Tibial nerve (tissue), 4 donors: ENCODE results near the gene BICRAL. TPM values are rescaled to one million over a fixed set of nuclear protein-coding genes. Genes with fewer than 3 reads are reported as not detected.

Experiments
- DNase-seq, 2 donors: peaks; one replicate each; pipeline ENCODE4 v3.0.0-alpha.2; 2019; ENCODE audit warnings: low spot score in 2 of 2
- H3K27ac ChIP-seq, 4 donors: fragments of 200-600 bp; sonication (generic) in 3 of 4; one replicate each; pipeline ENCODE4 v1.5.1; 2017 to 2019; ENCODE audit warnings: mild to moderate bottlenecking in 1 of 4
- H3K27me3 ChIP-seq, 2 donors: fragments of 200-600 bp; sonication (generic) in 1 of 2; one replicate each; pipeline versions ENCODE4 v1.5.1 to v1.6.0; 2017 to 2019
- H3K36me3 ChIP-seq, 3 donors: fragments of 200-600 bp; sonication (generic); one replicate each; pipeline ENCODE4 v1.5.1; 2018 to 2019
- H3K4me1 ChIP-seq, 4 donors: fragments of 200-600 bp; sonication (generic) in 3 of 4; one replicate each; pipeline ENCODE4 v1.5.1; 2017 to 2019
- H3K4me3 ChIP-seq, 4 donors: fragments of 200-600 bp; sonication (generic) in 3 of 4; one replicate each; pipeline ENCODE4 v1.5.1; 2017 to 2019; ENCODE audit warnings: mild to moderate bottlenecking in 1 of 4, moderate library complexity in 1 of 4
- H3K9me3 ChIP-seq, 4 donors: fragments of 200-600 bp; sonication (generic) in 3 of 4; one replicate each; pipeline ENCODE4 v1.5.1; 2017 to 2019
- CTCF ChIP-seq, 5 experiments: fragments of 200-600 bp in 3 of 5; fragments of 450-650 bp in 2 of 5; sonication (generic) in 3 of 5; IDR thresholded peaks; one replicate each; pipeline ENCODE4 v1.5.1; 2016 to 2019; ENCODE audit warnings: antibody characterized with exemption in 5 of 5, mild to moderate bottlenecking in 3 of 5, moderate library complexity in 2 of 5
- EP300 ChIP-seq, 2 donors: sonication (generic); formaldehyde crosslinking; IDR thresholded peaks; one replicate each; pipeline ENCODE4 v1.6.1; 2017; ENCODE audit warnings: antibody characterized with exemption in 2 of 2, mild to moderate bottlenecking in 1 of 2
- POLR2A ChIP-seq, 2 donors: fragments of 450-650 bp; IDR thresholded peaks; one replicate each; pipeline ENCODE4 v1.6.1; 2017; ENCODE audit warnings: antibody characterized with exemption in 2 of 2, mild to moderate bottlenecking in 2 of 2, moderate library complexity in 2 of 2
- WGBS, 2 donors: methylation state at CpG; one replicate each; pipeline ENCODE4 v1.1.5; 2018; 5-methylcytosine and 5-hydroxymethylcytosine counted together
- total RNA-seq, 4 donors: library from RNA; depleted of rRNA; stranded (reverse); fragments of >200 nt; gene quantifications; one replicate each; pipeline ENCODE4 v1.1.0, GENCODE V29; 2016

BICRAL gene
- total RNA-seq, 4 donors from 2014 or later, result 17.1 to 25.1 (median 23.2) TPM

- TF ChIP-seq EP300 (IDR thresholded peaks at IDR 0.05) (no peak), POLR2A (IDR thresholded peaks at IDR 0.05) (no peak), CTCF (IDR thresholded peaks at IDR 0.05) (no peak)
- Histone ChIP-seq H3K27ac (no peak overlapping the region), H3K4me3 (no peak overlapping the region), H3K27me3 (no peaks in the 10 kb centered on the region), H3K9me3 (no peaks in the 10 kb centered on the region), H3K4me1 (no peaks in the 10 kb centered on the region), H3K36me3 (peaks cover 3 to 92% (median 34%) of the 10 kb centered on the region in 3 donors)
- DNase-seq, result no peak
- WGBS, 2 donors, result 83 to 85% methylated on average over 8 of the region's 8 CpGs
Measured at GRCh38 chr6:42864602-42865001, 82.8 kb downstream of the BICRAL start.

DNA sequence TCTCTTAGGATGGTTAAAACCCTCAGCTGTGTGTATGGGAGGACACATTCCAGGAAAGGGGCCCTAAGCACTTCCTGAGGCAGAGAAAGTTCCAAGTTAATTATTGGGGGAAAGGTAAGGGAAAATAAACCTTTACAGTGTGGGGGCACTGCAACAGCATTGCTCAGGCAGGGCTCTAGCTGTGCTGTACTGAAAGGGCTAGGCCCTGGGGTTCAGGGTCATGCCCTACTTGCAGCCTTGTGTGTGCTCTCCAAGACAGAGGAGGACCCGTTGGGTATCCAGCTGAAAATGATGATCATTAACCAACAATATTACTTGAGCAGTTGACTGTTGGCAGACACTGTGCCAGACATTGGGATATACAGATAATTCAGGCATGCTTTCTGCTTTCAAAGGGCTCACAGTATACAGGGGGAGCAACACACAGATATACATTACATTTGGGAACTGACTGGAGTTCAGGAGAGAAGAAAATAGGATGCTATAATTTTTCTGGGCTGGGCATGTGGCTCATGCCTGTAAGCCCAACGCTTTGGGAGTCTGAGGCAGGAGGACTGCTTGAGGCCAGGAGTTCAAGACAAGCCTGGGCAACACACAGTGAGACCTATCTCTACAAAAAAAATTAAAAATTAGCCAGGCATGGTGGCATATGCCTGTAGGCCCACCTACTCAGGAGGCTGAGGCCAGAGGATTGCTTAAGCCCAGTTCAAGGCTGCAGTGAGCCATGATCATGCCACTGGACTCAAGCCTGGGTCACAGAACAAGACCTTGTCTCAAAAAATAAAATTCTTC lies 88.5 kb downstream of the BICRAL start:
- DNase-seq, result no peak
- Histone ChIP-seq H3K27ac (no peak overlapping the region), H3K9me3 (no peaks in the 10 kb centered on the region), H3K4me3 (no peak overlapping the region), H3K36me3 (peaks cover 0 to 42% (median 2%) of the 10 kb centered on the region in 3 donors), H3K4me1 (no peaks in the 10 kb centered on the region), H3K27me3 (no peaks in the 10 kb centered on the region)
- WGBS, 2 donors, result 61 to 73% methylated on average over 2 of the region's 2 CpGs
- TF ChIP-seq EP300 (IDR thresholded peaks at IDR 0.05) (no peak), CTCF (IDR thresholded peaks at IDR 0.05) (no peak), POLR2A (IDR thresholded peaks at IDR 0.05) (no peak)

DNA sequence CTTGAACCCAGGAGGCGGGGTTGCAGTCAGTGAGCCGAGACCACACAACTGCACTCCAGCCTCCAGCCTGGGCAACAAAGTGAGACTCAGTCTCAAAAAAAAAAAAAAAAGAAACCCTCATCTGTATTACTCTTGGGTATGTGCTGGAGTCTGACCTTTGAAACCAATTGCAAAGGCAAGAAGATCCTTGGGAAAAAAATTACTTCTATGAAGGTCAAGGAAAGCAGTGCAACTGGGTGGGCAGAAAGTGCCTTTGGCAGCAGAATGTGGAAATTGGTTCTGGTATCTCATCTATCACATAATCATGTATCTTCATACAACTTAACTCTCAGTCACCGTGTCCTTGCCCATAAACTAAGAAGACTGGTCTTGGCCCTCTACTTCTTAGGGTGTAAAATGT lies 89.9 kb downstream of the BICRAL start:
- WGBS, 2 donors, result 77 to 79% methylated on average over 3 of the region's 3 CpGs
- no peaks in the 10 kb centered on the region for H3K9me3 ChIP-seq
- H3K36me3 ChIP-seq, result peaks cover 0 to 29% (median 0%) of the 10 kb centered on the region in 3 donors
- TF ChIP-seq EP300 (IDR thresholded peaks at IDR 0.05) (no peak), CTCF (IDR thresholded peaks at IDR 0.05) (no peak), POLR2A (IDR thresholded peaks at IDR 0.05) (no peak)
- DNase-seq, result no peak
- H3K4me1 ChIP-seq, result no peaks in the 10 kb centered on the region
- no peak overlapping the region for H3K27ac ChIP-seq
- H3K27me3 ChIP-seq, result no peaks in the 10 kb centered on the region
- no peak overlapping the region for H3K4me3 ChIP-seq

- no peaks in the 10 kb centered on the region for H3K9me3 ChIP-seq
- TF ChIP-seq EP300 (IDR thresholded peaks at IDR 0.05), result no peak
- no peak for TF ChIP-seq CTCF (IDR thresholded peaks at IDR 0.05)
- no peak for TF ChIP-seq POLR2A (IDR thresholded peaks at IDR 0.05)
- H3K4me3 ChIP-seq, result no peak overlapping the region
- no peak for DNase-seq
- H3K27ac ChIP-seq, result no peak overlapping the region
- H3K27me3 ChIP-seq, result no peaks in the 10 kb centered on the region
- peaks cover 0 to 14% (median 0%) of the 10 kb centered on the region in 3 donors for H3K36me3 ChIP-seq
- 45 to 59% methylated on average over 2 of the region's 2 CpGs for WGBS, 2 donors
- peaks cover 0 to 7% (median 0%) of the 10 kb centered on the region in 4 donors for H3K4me1 ChIP-seq
Measured at GRCh38 chr6:42873313-42873712, 91.5 kb downstream of the BICRAL start.

GRCh38 chr6:42877695-42878094 lies 95.8 kb downstream of the BICRAL start:
- Histone ChIP-seq H3K27me3 (no peaks in the 10 kb centered on the region), H3K9me3 (no peaks in the 10 kb centered on the region), H3K36me3 (peaks cover 0 to 11% (median 3%) of the 10 kb centered on the region in 3 donors), H3K4me3 (no peak overlapping the region), H3K27ac (peak overlapping the region in 1 of 4 donors; percentile 37), H3K4me1 (peaks cover 0 to 36% (median 13%) of the 10 kb centered on the region in 4 donors)
- no peak for DNase-seq
- TF ChIP-seq POLR2A (IDR thresholded peaks at IDR 0.05), result no peak
- no peak for TF ChIP-seq CTCF (IDR thresholded peaks at IDR 0.05)
- no peak for TF ChIP-seq EP300 (IDR thresholded peaks at IDR 0.05)
- WGBS, 2 donors, result 63 to 83% methylated on average over 3 of the region's 3 CpGs
